ENCODE results near the gene CCDC106.

Gene CCDC106

GRCh38 chr19:55683449-55684261 lies 35.6 kb downstream of the CCDC106 start:
- WGBS (ENCODE audit: extremely low coverage, insufficient coverage, low lambda C conversion rate) = no CpG with 5 or more reads among the region's 22 CpGs
- no peak overlapping the region for H3K4ac ChIP-seq (ENCODE audit: low read depth, low read length)
- H2BK120ac ChIP-seq (ENCODE audit: low read depth, low read length) = no peak overlapping the region
- H4K8ac ChIP-seq (ENCODE audit: low read depth, low read length) = no peak overlapping the region
- no peak overlapping the region for H3K9ac ChIP-seq (ENCODE audit: low read length)
- peaks cover 3% of the 10 kb centered on the region for H3K36me3 ChIP-seq (ENCODE audit: control insufficient read depth, insufficient read depth, low read length)
- peaks cover 6% of the 10 kb centered on the region for H3K79me2 ChIP-seq (ENCODE audit: control insufficient read depth, insufficient read depth, low read length)
- H3K79me1 ChIP-seq (ENCODE audit: low read length) = peaks cover 15% of the 10 kb centered on the region
- no peak for DNase-seq
- H3K4me3 ChIP-seq (ENCODE audit: low read length) = no peak overlapping the region
- H3K23ac ChIP-seq (ENCODE audit: low read length) = no peak overlapping the region
- H3K56ac ChIP-seq (ENCODE audit: low read length) = no peak overlapping the region
- no peaks in the 10 kb centered on the region for H3K4me1 ChIP-seq (ENCODE audit: control insufficient read depth, low read depth, low read length)
- no peaks in the 10 kb centered on the region for H3K27me3 ChIP-seq (ENCODE audit: insufficient read depth, low read length, poor library complexity)
- H3K27ac ChIP-seq (ENCODE audit: low read depth, low read length) = no peak overlapping the region
- H2AK5ac ChIP-seq (ENCODE audit: low read length) = no peak overlapping the region
- H3K4me2 ChIP-seq (ENCODE audit: low read length) = no peak overlapping the region
- H3K18ac ChIP-seq (ENCODE audit: low read length) = no peak overlapping the region
- H2BK15ac ChIP-seq (replicated peaks; ENCODE audit: low read depth) = no peak overlapping the region
- no peak overlapping the region for H2BK5ac ChIP-seq (ENCODE audit: low read length)
- H4K5ac ChIP-seq (ENCODE audit: low read length) = no peak overlapping the region

GRCh38 chr19:55684946-55685681 lies 37.1 kb downstream of the CCDC106 start:
- DNase-seq = no peak
- Histone ChIP-seq H2BK5ac (ENCODE audit: low read length) (no peak overlapping the region), H3K4ac (ENCODE audit: low read depth, low read length) (no peak overlapping the region), H3K4me3 (ENCODE audit: low read length) (no peak overlapping the region), H3K23ac (ENCODE audit: low read length) (no peak overlapping the region), H3K18ac (ENCODE audit: low read length) (no peak overlapping the region), H2BK120ac (ENCODE audit: low read depth, low read length) (no peak overlapping the region), H3K79me1 (ENCODE audit: low read length) (peaks cover 13% of the 10 kb centered on the region), H3K4me1 (ENCODE audit: control insufficient read depth, low read depth, low read length) (no peaks in the 10 kb centered on the region), H4K8ac (ENCODE audit: low read depth, low read length) (no peak overlapping the region), H3K56ac (ENCODE audit: low read length) (no peak overlapping the region), H3K36me3 (ENCODE audit: control insufficient read depth, insufficient read depth, low read length) (peaks cover 3% of the 10 kb centered on the region), H2AK5ac (ENCODE audit: low read length) (no peak overlapping the region), H3K9ac (ENCODE audit: low read length) (no peak overlapping the region), H3K27ac (ENCODE audit: low read depth, low read length) (no peak overlapping the region), H3K79me2 (ENCODE audit: control insufficient read depth, insufficient read depth, low read length) (peaks cover 6% of the 10 kb centered on the region), H3K4me2 (ENCODE audit: low read length) (no peak overlapping the region), H4K5ac (ENCODE audit: low read length) (no peak overlapping the region), H2BK15ac (replicated peaks; ENCODE audit: low read depth) (no peak overlapping the region), H3K27me3 (ENCODE audit: insufficient read depth, low read length, poor library complexity) (no peaks in the 10 kb centered on the region)
- WGBS (ENCODE audit: extremely low coverage, insufficient coverage, low lambda C conversion rate) = no CpG with 5 or more reads among the region's 60 CpGs

GRCh38 chr19:55685776-55686175 lies 37.8 kb downstream of the CCDC106 start:
- Histone ChIP-seq H4K8ac (ENCODE audit: low read depth, low read length) (no peak overlapping the region), H2AK5ac (ENCODE audit: low read length) (no peak overlapping the region), H3K18ac (ENCODE audit: low read length) (no peak overlapping the region), H3K4me2 (ENCODE audit: low read length) (no peak overlapping the region), H3K23ac (ENCODE audit: low read length) (no peak overlapping the region), H2BK5ac (ENCODE audit: low read length) (no peak overlapping the region), H2BK15ac (replicated peaks; ENCODE audit: low read depth) (no peak overlapping the region), H3K79me2 (ENCODE audit: control insufficient read depth, insufficient read depth, low read length) (peaks cover 3% of the 10 kb centered on the region), H2BK120ac (ENCODE audit: low read depth, low read length) (no peak overlapping the region), H3K36me3 (ENCODE audit: control insufficient read depth, insufficient read depth, low read length) (peaks cover 3% of the 10 kb centered on the region), H3K56ac (ENCODE audit: low read length) (no peak overlapping the region), H3K9ac (ENCODE audit: low read length) (no peak overlapping the region), H3K27ac (ENCODE audit: low read depth, low read length) (no peak overlapping the region), H3K4me3 (ENCODE audit: low read length) (no peak overlapping the region), H3K4me1 (ENCODE audit: control insufficient read depth, low read depth, low read length) (no peaks in the 10 kb centered on the region), H4K5ac (ENCODE audit: low read length) (no peak overlapping the region), H3K79me1 (ENCODE audit: low read length) (peaks cover 11% of the 10 kb centered on the region), H3K4ac (ENCODE audit: low read depth, low read length) (no peak overlapping the region), H3K27me3 (ENCODE audit: insufficient read depth, low read length, poor library complexity) (no peaks in the 10 kb centered on the region)
- WGBS (ENCODE audit: extremely low coverage, insufficient coverage, low lambda C conversion rate) = no CpG with 5 or more reads among the region's 6 CpGs
- no peak for DNase-seq

- H3K4me1 ChIP-seq (ENCODE audit: control insufficient read depth, low read depth, low read length) = no peaks in the 10 kb centered on the region
- no peak overlapping the region for H3K4me3 ChIP-seq (ENCODE audit: low read length)
- H3K4me2 ChIP-seq (ENCODE audit: low read length) = no peak overlapping the region
- no peak for DNase-seq
- no peak overlapping the region for H3K56ac ChIP-seq (ENCODE audit: low read length)
- peaks cover 3% of the 10 kb centered on the region for H3K79me2 ChIP-seq (ENCODE audit: control insufficient read depth, insufficient read depth, low read length)
- no peak overlapping the region for H4K8ac ChIP-seq (ENCODE audit: low read depth, low read length)
- no CpG with 5 or more reads among the region's 29 CpGs for WGBS (ENCODE audit: extremely low coverage, insufficient coverage, low lambda C conversion rate)
- H3K23ac ChIP-seq (ENCODE audit: low read length) = no peak overlapping the region
- H3K79me1 ChIP-seq (ENCODE audit: low read length) = peaks cover 11% of the 10 kb centered on the region
- no peak overlapping the region for H3K27ac ChIP-seq (ENCODE audit: low read depth, low read length)
- H4K5ac ChIP-seq (ENCODE audit: low read length) = no peak overlapping the region
- H3K9ac ChIP-seq (ENCODE audit: low read length) = no peak overlapping the region
- no peak overlapping the region for H3K4ac ChIP-seq (ENCODE audit: low read depth, low read length)
- no peak overlapping the region for H3K18ac ChIP-seq (ENCODE audit: low read length)
- no peak overlapping the region for H2AK5ac ChIP-seq (ENCODE audit: low read length)
- no peak overlapping the region for H2BK15ac ChIP-seq (replicated peaks; ENCODE audit: low read depth)
- no peak overlapping the region for H2BK120ac ChIP-seq (ENCODE audit: low read depth, low read length)
- H3K27me3 ChIP-seq (ENCODE audit: insufficient read depth, low read length, poor library complexity) = no peaks in the 10 kb centered on the region
- H2BK5ac ChIP-seq (ENCODE audit: low read length) = no peak overlapping the region
- peaks cover 3% of the 10 kb centered on the region for H3K36me3 ChIP-seq (ENCODE audit: control insufficient read depth, insufficient read depth, low read length)
These were observed 38.5 kb downstream of the CCDC106 start for GRCh38 chr19:55686311-55687050.

- H4K8ac ChIP-seq (ENCODE audit: low read depth, low read length) = no peak overlapping the region
- H3K23ac ChIP-seq (ENCODE audit: low read length) = no peak overlapping the region
- H3K36me3 ChIP-seq (ENCODE audit: control insufficient read depth, insufficient read depth, low read length) = no peaks in the 10 kb centered on the region
- H3K4me2 ChIP-seq (ENCODE audit: low read length) = no peak overlapping the region
- H3K4me1 ChIP-seq (ENCODE audit: control insufficient read depth, low read depth, low read length) = no peaks in the 10 kb centered on the region
- H3K9ac ChIP-seq (ENCODE audit: low read length) = no peak overlapping the region
- no peak for DNase-seq
- H3K27me3 ChIP-seq (ENCODE audit: insufficient read depth, low read length, poor library complexity) = no peaks in the 10 kb centered on the region
- peaks cover 8% of the 10 kb centered on the region for H3K79me1 ChIP-seq (ENCODE audit: low read length)
- no peak overlapping the region for H3K27ac ChIP-seq (ENCODE audit: low read depth, low read length)
- no peak overlapping the region for H2AK5ac ChIP-seq (ENCODE audit: low read length)
- H4K5ac ChIP-seq (ENCODE audit: low read length) = no peak overlapping the region
- no peaks in the 10 kb centered on the region for H3K79me2 ChIP-seq (ENCODE audit: control insufficient read depth, insufficient read depth, low read length)
- no peak overlapping the region for H3K4ac ChIP-seq (ENCODE audit: low read depth, low read length)
- WGBS (ENCODE audit: extremely low coverage, insufficient coverage, low lambda C conversion rate) = no CpG with 5 or more reads among the region's 22 CpGs
- no peak overlapping the region for H3K4me3 ChIP-seq (ENCODE audit: low read length)
- no peak overlapping the region for H2BK5ac ChIP-seq (ENCODE audit: low read length)
- no peak overlapping the region for H2BK120ac ChIP-seq (ENCODE audit: low read depth, low read length)
- H3K56ac ChIP-seq (ENCODE audit: low read length) = no peak overlapping the region
- no peak overlapping the region for H2BK15ac ChIP-seq (replicated peaks; ENCODE audit: low read depth)
- H3K18ac ChIP-seq (ENCODE audit: low read length) = no peak overlapping the region
These were observed 39.5 kb downstream of the CCDC106 start for GRCh38 chr19:55687281-55688201.

All from mesendoderm (in vitro differentiated cells).